Panc1 (cell line): ENCODE data around the gene CCDC6. TPM values are rescaled to one million over a fixed set of nuclear protein-coding genes. Genes with fewer than 3 reads are reported as not detected.

Source experiments
- ATAC-seq: fragments of 200-7000 bp; cut with Tn5 transposase; 2 replicates; pipeline ENCODE4 v1.9.1; 2020; ENCODE audit warnings: mild to moderate bottlenecking, moderate library complexity
- BruUV-seq: library from RNA; stranded (reverse); fragments of 400-500 nt; replicated peaks from 2 replicates; lab custom pipeline; 2021; lab: Mats Ljungman, UMichigan
- CTCF ChIA-PET: fragments of 300-600 bp; sonication (Branson Sonifier 250); formaldehyde crosslinking; loops from one replicate; lab custom pipeline; 2022; ENCODE audit warnings: antibody characterized with exemption; lab: Charles Lee
- POLR2A ChIA-PET: fragments of 300-600 bp; sonication (Branson Sonifier 250); formaldehyde crosslinking; loops from one replicate; lab custom pipeline; 2022; ENCODE audit warnings: antibody characterized with exemption; lab: Charles Lee
- DNase-seq: peaks from one replicate; pipeline ENCODE4 v3.0.0-alpha.2; 2010; ENCODE audit warnings: low read depth, low spot score
- H3K27ac ChIP-seq: 2 replicates; pipeline ENCODE4 v1.5.1; 2011; ENCODE audit warnings: mild to moderate bottlenecking, low read length, inconsistent platforms
- H3K27me3 ChIP-seq: fragments of 200-500 bp; sonication (Bioruptor generic); 2 replicates; pipeline ENCODE4 v1.6.0; 2014; ENCODE audit warnings: low read length, inconsistent platforms; ENCODE audit not compliant: control insufficient read depth, insufficient read depth
- H3K36me3 ChIP-seq: fragments of 200-500 bp; sonication (Bioruptor generic); 2 replicates; pipeline ENCODE4 v1.5.1; 2014; ENCODE audit warnings: inconsistent platforms, mild to moderate bottlenecking, low read length, moderate library complexity; ENCODE audit not compliant: control insufficient read depth, insufficient read depth
- H3K4me1 ChIP-seq: 2 replicates; pipeline ENCODE4 v1.5.1; 2011; ENCODE audit warnings: inconsistent platforms, mild to moderate bottlenecking, low read length, moderate library complexity; ENCODE audit not compliant: control insufficient read depth, insufficient read depth
- H3K4me3 ChIP-seq, 2 experiments: 2 replicates each; pipeline ENCODE4 v1.5.1; 2011 to 2012; ENCODE audit warnings: low read depth in 2 of 2, low read length in 2 of 2, mild to moderate bottlenecking in 2 of 2, inconsistent platforms in 1 of 2, moderate library complexity in 1 of 2
- H3K9me3 ChIP-seq: fragments of 200-500 bp; sonication (Bioruptor generic); 2 replicates; pipeline ENCODE4 v1.5.1; 2014; ENCODE audit warnings: low read depth, mild to moderate bottlenecking, inconsistent platforms, low read length, moderate library complexity; ENCODE audit not compliant: control insufficient read depth, insufficient read depth
- CTCF ChIP-seq: fragments of 450-650 bp; IDR thresholded peaks from 2 replicates; pipeline ENCODE4 v1.5.1; 2017; ENCODE audit warnings: mild to moderate bottlenecking
- POLR2AphosphoS5 ChIP-seq: IDR thresholded peaks from 2 replicates; pipeline ENCODE4 v1.6.1; 2012; ENCODE audit warnings: mild to moderate bottlenecking, low read depth, low read length, moderate library complexity
- REST ChIP-seq, 2 experiments: IDR thresholded peaks; 2 replicates each; pipeline ENCODE4 v1.6.1; 2011 to 2012; ENCODE audit warnings: low read depth in 2 of 2, control low read depth in 1 of 2, low read length in 1 of 2, mild to moderate bottlenecking in 1 of 2, moderate library complexity in 1 of 2; ENCODE audit not compliant: insufficient read depth in 1 of 2
- SIN3A ChIP-seq: IDR thresholded peaks from 2 replicates; pipeline ENCODE4 v1.6.1; 2012; ENCODE audit warnings: low read depth, mild to moderate bottlenecking, low read length, moderate library complexity, borderline replicate concordance; ENCODE audit not compliant: insufficient read depth
- TCF7L2 ChIP-seq: IDR thresholded peaks from 2 replicates; pipeline ENCODE4 v1.6.1; 2011; ENCODE audit warnings: mild to moderate bottlenecking, low read depth, low read length, inconsistent platforms
- in situ Hi-C: cut with HindIII; loops from 2 replicates; pipeline ENCODE4 v1.10.0; 2016; ENCODE audit warnings: low sequenced_read_pairs, low pct_unique_long_range_greater_than_20kb
- intact Hi-C: fragments of 100-400 bp; cut with micrococcal nuclease; formaldehyde crosslinking; loops from one replicate; pipeline ENCODE4 v1.10.0; 2022; ENCODE audit not compliant: unreplicated experiment
- total RNA-seq: library from RNA; stranded (reverse); gene quantifications from one replicate; pipeline ENCODE4 v1.2.1, GENCODE V29; 2021; ENCODE audit not compliant: unreplicated experiment

The CCDC6 gene
- total RNA-seq, 1 experiment from 2014 or later, result 48.7 TPM

DNA sequence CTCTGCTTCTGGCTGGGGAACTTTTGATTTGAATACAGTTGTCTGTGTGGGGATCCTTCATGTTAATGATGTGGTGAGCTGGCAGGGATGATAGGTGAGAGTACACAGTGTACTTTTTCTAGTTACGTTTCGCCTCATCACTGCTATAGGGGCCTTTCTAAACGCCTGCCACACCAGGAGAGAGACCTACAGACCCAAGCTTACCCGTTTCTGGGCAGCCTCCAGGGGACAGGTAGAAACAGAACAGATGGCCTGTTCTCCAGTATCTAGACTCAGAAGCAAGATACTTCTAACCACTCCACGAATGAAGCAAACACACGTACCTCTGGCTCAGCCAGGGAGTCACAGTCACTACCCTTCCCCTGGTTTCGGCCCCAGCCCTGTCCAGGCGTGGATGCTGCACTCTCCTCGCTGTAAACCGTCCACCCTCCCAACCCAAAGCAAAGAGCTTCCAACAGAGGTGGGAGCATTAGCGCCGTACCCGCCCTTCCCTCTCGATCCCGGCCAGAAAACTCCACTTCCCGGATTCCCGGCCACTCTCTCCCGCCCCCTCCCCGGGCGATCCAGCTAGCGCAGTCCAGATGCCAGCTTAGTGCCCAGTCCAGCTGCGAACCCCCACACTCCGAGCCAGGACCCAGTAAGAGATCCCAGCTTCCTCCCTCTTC lies 1.2 kb downstream of the CCDC6 start:
- Histone ChIP-seq H3K9me3 (no peaks in the 10 kb centered on the region), H3K27me3 (no peaks in the 10 kb centered on the region), H3K27ac (peak overlapping the region; percentile 98), H3K36me3 (peaks cover 2% of the 10 kb centered on the region; the same call in 1 of the 2 replicates), H3K4me1 (peaks cover 35% of the 10 kb centered on the region), H3K4me3 (peak overlapping the region; percentile 91 to 98)
- TF ChIP-seq REST (IDR thresholded peaks at IDR 0.05; ENCODE audit: insufficient read depth in 1 of 2, low read depth in 2 of 2, low read length in 1 of 2) (no peak), TCF7L2 (no peak), SIN3A (no peak), CTCF (no peak), POLR2AphosphoS5 (no peak)
- intact Hi-C loops, result loop anchor here (5.0 kb wide), 1 partner anchor 278 kb away; no protein-coding TSS in a partner anchor
- ChIA-PET CTCF (no interaction called here), POLR2A (interaction anchor here (0.5 kb wide), 1 partner anchor 90 kb away, joined by 4 read pairs; no protein-coding TSS in a partner anchor)
- no peak for DNase-seq
- in situ Hi-C loops, result no loop called here
- no TSS peak for BruUV-seq
- no peak for ATAC-seq

- in situ Hi-C loops, result no loop called here
- no TSS peak for BruUV-seq
- ChIA-PET POLR2A (no interaction called here), CTCF (no interaction called here)
- H3K4me1 ChIP-seq, result peaks cover 35% of the 10 kb centered on the region
- peak overlapping the region; percentile 91 to 98 for H3K4me3 ChIP-seq
- H3K36me3 ChIP-seq, result peaks cover 2% of the 10 kb centered on the region; the same call in 1 of the 2 replicates
- DNase-seq (no peak), ATAC-seq (no peak)
- H3K9me3 ChIP-seq, result no peaks in the 10 kb centered on the region
- intact Hi-C loops, result loop anchor here (5.0 kb wide), 1 partner anchor 277 kb away; no protein-coding TSS in a partner anchor
- H3K27ac ChIP-seq, result peak overlapping the region; percentile 98
- TF ChIP-seq TCF7L2 (no peak), CTCF (no peak), SIN3A (no peak), REST (IDR thresholded peaks at IDR 0.05; ENCODE audit: insufficient read depth in 1 of 2, low read depth in 2 of 2, low read length in 1 of 2) (no peak), POLR2AphosphoS5 (no peak)
- H3K27me3 ChIP-seq, result no peaks in the 10 kb centered on the region
These were observed 1.8 kb downstream of the CCDC6 start for GRCh38 chr10:59904426-59905065.
